Subcutaneous adipose tissue (tissue), 4 donors: ENCODE measurements around the gene GRIK2. TPM values are rescaled to one million over a fixed set of nuclear protein-coding genes. Genes with fewer than 3 reads are reported as not detected.

ENCODE experiments used
- CTCF ChIP-seq: fragments of 450-650 bp; IDR thresholded peaks from one replicate; pipeline ENCODE4 v1.5.1; 2016; ENCODE audit warnings: low read depth, mild to moderate bottlenecking, control low read depth, antibody characterized with exemption, moderate library complexity
- total RNA-seq, 4 donors: library from RNA; depleted of rRNA; stranded (reverse); fragments of >200 nt; gene quantifications; one replicate each; pipeline ENCODE4 v1.1.0, GENCODE V29; 2016

GRIK2 gene
- total RNA-seq, 4 donors from 2014 or later = 0.19 to 1.5 (median 0.81) TPM

GRCh38 chr6:101741474-101742171, 348.1 kb downstream of the GRIK2 start:
- TF ChIP-seq CTCF = no peak

GRCh38 chr6:101747160-101747559, 353.7 kb downstream of the GRIK2 start:
- TF ChIP-seq CTCF = no peak

GRCh38 chr6:101747716-101748115, 354.2 kb downstream of the GRIK2 start:
- TF ChIP-seq CTCF = no peak

GRCh38 chr6:101755931-101756330, 362.4 kb downstream of the GRIK2 start:
- TF ChIP-seq CTCF = no peak

- no peak for TF ChIP-seq CTCF
Observed at GRCh38 chr6:101758368-101758767, 364.9 kb downstream of the GRIK2 start.

- TF ChIP-seq CTCF = no peak
Observed at GRCh38 chr6:101760843-101761621, 367.5 kb downstream of the GRIK2 start.

- TF ChIP-seq CTCF = no peak
Observed at GRCh38 chr6:101762851-101763250, 369.3 kb downstream of the GRIK2 start.
